Activated T-helper 2 cell treated with anti-CD3 and anti-CD28 coated beads, Interferon-gamma antibody, Interleukin-2, Interleukin-4, amounts not matched to agents 10 μg/mL and 5 μg/mL and 100 μg/mL, durations not matched to agents 14 hours and 24 hours and 36 hours (primary cell): ENCODE data around the gene IQCH. TPM values are rescaled to one million over a fixed set of nuclear protein-coding genes. Genes with fewer than 3 reads are reported as not detected.
"Not testable (repeated sequence)": the region's sequence is repeated elsewhere in the genome, so short reads cannot be mapped to it uniquely, and the experiment has no call there.

Experiments used
- DNase-seq: peaks from one replicate; pipeline ENCODE4 v3.0.0; 2021; ENCODE audit warnings: low spot score
- H3K27ac Mint-ChIP-seq: one replicate; pipeline ENCODE4 v1.8.0; 2021; ENCODE audit warnings: mixed read lengths
- H3K27me3 Mint-ChIP-seq: one replicate; pipeline ENCODE4 v1.8.0; 2021; ENCODE audit warnings: low read depth, mixed read lengths
- H3K36me3 Mint-ChIP-seq: one replicate; pipeline ENCODE4 v1.8.0; 2021; ENCODE audit warnings: low read depth, mixed read lengths
- H3K4me1 Mint-ChIP-seq: one replicate; pipeline ENCODE4 v1.8.0; 2021; ENCODE audit warnings: low read depth, mixed read lengths
- H3K4me3 Mint-ChIP-seq: one replicate; pipeline ENCODE4 v1.8.0; 2021; ENCODE audit warnings: low read depth, mild to moderate bottlenecking, moderate library complexity, mixed read lengths
- H3K9me3 Mint-ChIP-seq: one replicate; pipeline ENCODE4 v1.8.0; 2021; ENCODE audit warnings: mixed read lengths
- intact Hi-C: fragments of 100-400 bp; cut with micrococcal nuclease; formaldehyde crosslinking; loops from one replicate; pipeline ENCODE4 v1.15.1; 2023
- total RNA-seq: library from RNA; stranded (reverse); gene quantifications from 2 replicates; pipeline ENCODE4 v1.2.3, GENCODE V29; 2022

IQCH gene
- total RNA-seq, 1 donor from 2014 or later: 0.68 TPM

- peaks cover 28% of the 10 kb centered on the region for H3K9me3 Mint-ChIP-seq
- no peak overlapping the region for H3K27ac Mint-ChIP-seq
- peaks cover 17% of the 10 kb centered on the region for H3K27me3 Mint-ChIP-seq
- intact Hi-C loops: no loop called here
- no peak for DNase-seq
- no peaks in the 10 kb centered on the region for H3K4me1 Mint-ChIP-seq
- H3K4me3 Mint-ChIP-seq: no peak overlapping the region
- no peaks in the 10 kb centered on the region for H3K36me3 Mint-ChIP-seq
Observed at GRCh38 chr15:67350042-67350441, 95.5 kb downstream of the IQCH start.

GRCh38 chr15:67358391-67358790, 103.8 kb downstream of the IQCH start:
- H3K27ac Mint-ChIP-seq: no peak overlapping the region
- H3K4me3 Mint-ChIP-seq: no peak overlapping the region
- H3K4me1 Mint-ChIP-seq: no peaks in the 10 kb centered on the region
- DNase-seq: no peak
- intact Hi-C loops: no loop called here
- peaks cover 16% of the 10 kb centered on the region for H3K27me3 Mint-ChIP-seq
- no peaks in the 10 kb centered on the region for H3K36me3 Mint-ChIP-seq
- H3K9me3 Mint-ChIP-seq: no peaks in the 10 kb centered on the region

DNA sequence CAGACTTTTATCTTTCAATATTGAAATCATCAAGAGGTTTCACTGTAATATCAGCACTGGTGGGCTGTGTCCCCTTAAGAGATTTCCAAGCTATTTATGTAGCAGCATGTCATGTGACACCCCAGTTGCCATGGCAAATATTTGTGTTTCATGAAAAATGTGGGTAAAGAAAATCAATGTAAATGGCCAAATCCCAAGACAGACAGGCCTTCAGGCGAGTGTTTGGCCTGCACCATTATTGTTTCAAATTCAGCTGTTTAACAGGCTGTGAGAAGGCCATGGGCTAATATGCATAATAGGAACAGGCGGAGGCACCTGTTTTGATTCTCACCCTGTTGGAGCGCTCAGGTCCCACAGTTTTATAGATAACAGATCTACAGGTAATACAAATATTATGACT, 104.2 kb downstream of the IQCH start:
- intact Hi-C loops: no loop called here
- no peak for DNase-seq
- Mint-ChIP-seq H3K27me3 (peaks cover 20% of the 10 kb centered on the region), H3K36me3 (no peaks in the 10 kb centered on the region), H3K4me3 (no peak overlapping the region), H3K9me3 (peaks cover 3% of the 10 kb centered on the region), H3K4me1 (peaks cover 3% of the 10 kb centered on the region), H3K27ac (no peak overlapping the region)

- H3K36me3 Mint-ChIP-seq: no peaks in the 10 kb centered on the region
- intact Hi-C loops: no loop called here
- H3K4me1 Mint-ChIP-seq: peaks cover 5% of the 10 kb centered on the region
- no peak overlapping the region for H3K4me3 Mint-ChIP-seq
- no peak for DNase-seq
- H3K27me3 Mint-ChIP-seq: peaks cover 19% of the 10 kb centered on the region
- H3K9me3 Mint-ChIP-seq: peaks cover 3% of the 10 kb centered on the region
- no peak overlapping the region for H3K27ac Mint-ChIP-seq
Observed at GRCh38 chr15:67359431-67360079, 105.0 kb downstream of the IQCH start.

- Mint-ChIP-seq H3K9me3 (peaks cover 3% of the 10 kb centered on the region), H3K27ac (no peak overlapping the region), H3K36me3 (no peaks in the 10 kb centered on the region), H3K27me3 (peaks cover 17% of the 10 kb centered on the region), H3K4me1 (peaks cover 5% of the 10 kb centered on the region), H3K4me3 (no peak overlapping the region)
- intact Hi-C loops: no loop called here
- no peak for DNase-seq
Observed at GRCh38 chr15:67361100-67361499, 106.5 kb downstream of the IQCH start.

GRCh38 chr15:67363712-67364111, 109.1 kb downstream of the IQCH start:
- intact Hi-C loops, H3K9me3 Mint-ChIP-seq, DNase-seq, H3K36me3 Mint-ChIP-seq, H3K27ac Mint-ChIP-seq, H3K4me3 Mint-ChIP-seq: not testable (repeated sequence)
- Mint-ChIP-seq H3K4me1 (peaks cover 10% of the 10 kb centered on the region), H3K27me3 (peaks cover 28% of the 10 kb centered on the region)

DNA sequence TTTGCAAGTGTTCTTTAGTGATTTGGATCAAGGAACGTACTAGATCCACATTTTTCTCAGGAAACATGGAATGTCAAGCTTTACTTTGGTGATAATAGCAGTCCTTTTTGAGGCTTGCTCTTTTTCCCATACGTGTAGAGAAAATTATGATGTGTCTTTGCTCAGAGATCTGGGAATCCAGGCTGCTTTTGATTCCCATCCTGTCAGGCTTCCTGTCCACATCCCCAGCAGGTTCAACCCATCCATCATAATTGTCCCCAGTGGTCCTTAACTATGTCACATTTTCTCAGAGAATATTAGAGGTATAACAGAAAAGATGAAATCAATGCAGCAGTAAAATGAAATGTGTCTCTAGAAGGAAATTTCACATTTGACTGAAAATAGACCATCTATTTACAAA, 111.4 kb downstream of the IQCH start:
- H3K36me3 Mint-ChIP-seq: no peaks in the 10 kb centered on the region
- peaks cover 10% of the 10 kb centered on the region for H3K4me1 Mint-ChIP-seq
- H3K9me3 Mint-ChIP-seq: peaks cover 3% of the 10 kb centered on the region
- intact Hi-C loops: no loop called here
- peaks cover 39% of the 10 kb centered on the region for H3K27me3 Mint-ChIP-seq
- H3K4me3 Mint-ChIP-seq: no peak overlapping the region
- H3K27ac Mint-ChIP-seq: no peak overlapping the region
- no peak for DNase-seq

DNA sequence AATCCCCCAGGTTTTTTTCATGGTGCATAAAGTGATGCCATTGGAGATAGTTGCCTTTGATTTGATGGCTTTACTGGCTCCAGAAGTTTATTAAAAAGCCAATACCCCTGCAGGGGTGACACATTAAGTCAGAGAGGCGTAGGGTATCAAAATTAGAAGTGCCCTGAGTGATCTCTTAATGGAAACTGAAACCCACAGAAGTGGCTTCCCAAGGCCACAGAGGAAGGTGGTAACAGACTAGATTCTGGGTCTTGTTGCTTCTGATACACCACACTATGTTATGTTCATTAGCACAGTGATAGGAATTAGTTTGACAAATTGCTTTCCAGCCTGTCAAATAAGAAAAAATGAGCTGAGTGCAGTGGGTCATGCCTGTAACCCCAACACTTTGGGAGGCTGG, 112.3 kb downstream of the IQCH start:
- Mint-ChIP-seq H3K4me1 (peaks cover 10% of the 10 kb centered on the region), H3K9me3 (peaks cover 3% of the 10 kb centered on the region), H3K36me3 (no peaks in the 10 kb centered on the region), H3K27me3 (peaks cover 46% of the 10 kb centered on the region), H3K27ac (no peak overlapping the region), H3K4me3 (no peak overlapping the region)
- intact Hi-C loops: no loop called here
- DNase-seq: no peak

DNA sequence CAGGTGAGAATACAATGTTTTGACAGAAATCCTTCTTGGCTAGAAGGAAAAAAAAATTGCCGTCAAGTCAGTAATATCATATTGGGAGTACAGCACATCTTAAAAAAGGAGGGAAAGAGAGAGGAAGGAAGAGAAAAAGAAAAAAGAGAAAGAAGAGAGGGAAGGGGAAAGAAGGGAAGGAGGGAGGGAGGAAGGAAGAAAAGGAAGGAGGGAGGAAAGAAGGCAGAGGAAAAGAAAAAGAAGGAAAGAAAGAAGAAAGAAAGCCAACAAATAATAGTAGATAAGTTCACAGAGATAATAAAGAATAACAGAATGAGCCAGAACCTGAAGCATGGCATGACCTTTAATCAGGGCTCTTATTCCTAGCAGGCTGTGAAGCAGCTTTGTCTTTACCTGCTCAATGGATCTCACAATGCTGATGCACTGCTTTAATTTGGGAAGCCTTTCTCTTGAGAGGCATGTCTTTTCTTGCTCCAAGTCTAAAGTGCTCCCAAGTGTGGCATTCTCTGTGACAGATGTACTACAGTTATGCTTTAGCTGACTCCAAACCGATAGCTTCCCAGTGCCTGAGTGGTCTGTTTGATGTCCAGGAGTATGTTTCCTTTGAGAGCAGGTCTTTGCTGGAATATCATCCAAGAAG, 114.9 kb downstream of the IQCH start:
- no peaks in the 10 kb centered on the region for H3K36me3 Mint-ChIP-seq
- peaks cover 5% of the 10 kb centered on the region for H3K4me1 Mint-ChIP-seq
- H3K9me3 Mint-ChIP-seq: no peaks in the 10 kb centered on the region
- H3K4me3 Mint-ChIP-seq: no peak overlapping the region
- H3K27ac Mint-ChIP-seq: no peak overlapping the region
- intact Hi-C loops: no loop called here
- DNase-seq: no peak
- H3K27me3 Mint-ChIP-seq: peaks cover 46% of the 10 kb centered on the region

DNA sequence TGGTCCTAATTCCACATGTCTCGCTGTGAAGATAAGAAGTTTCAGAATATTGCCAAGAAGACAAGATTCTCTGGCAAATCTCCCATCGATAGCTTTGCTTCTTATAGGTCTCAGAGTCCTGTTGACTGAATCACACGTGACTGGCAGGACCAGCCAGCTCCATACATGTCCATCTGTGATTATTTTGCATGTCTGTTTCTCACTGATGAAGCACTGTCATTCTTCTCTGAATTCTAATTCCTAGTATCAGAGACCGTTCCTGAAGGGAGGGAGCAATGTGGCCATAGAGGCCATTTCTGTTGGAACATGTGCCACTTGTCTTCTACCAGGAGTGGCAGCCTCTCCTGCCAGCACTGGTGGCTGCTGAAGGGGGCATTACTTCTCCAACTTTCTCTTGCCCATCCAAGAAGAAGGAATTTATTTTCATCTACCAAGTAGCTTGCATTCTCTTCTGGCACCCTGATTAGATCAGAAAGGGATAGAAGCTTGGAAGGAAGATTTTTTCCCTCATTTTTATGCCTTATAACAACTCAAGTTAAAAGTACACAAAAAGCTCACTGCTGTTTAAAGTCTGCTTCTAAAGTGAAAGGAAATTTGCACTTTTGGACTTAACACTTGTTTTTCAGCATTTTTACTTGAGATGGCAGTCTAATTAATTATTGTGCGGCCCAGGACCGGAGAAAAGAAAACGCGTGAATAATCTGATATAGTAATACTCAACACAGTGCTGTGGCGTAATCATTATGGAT, 115.8 kb downstream of the IQCH start:
- Mint-ChIP-seq H3K4me1 (peaks cover 5% of the 10 kb centered on the region), H3K4me3 (no peak overlapping the region), H3K27ac (no peak overlapping the region), H3K36me3 (no peaks in the 10 kb centered on the region), H3K9me3 (no peaks in the 10 kb centered on the region), H3K27me3 (peaks cover 46% of the 10 kb centered on the region)
- DNase-seq: no peak
- intact Hi-C loops: no loop called here

GRCh38 chr15:67372543-67372942, 118.0 kb downstream of the IQCH start:
- no peak overlapping the region for H3K27ac Mint-ChIP-seq
- H3K9me3 Mint-ChIP-seq: no peaks in the 10 kb centered on the region
- H3K4me3 Mint-ChIP-seq: no peak overlapping the region
- no peak for DNase-seq
- H3K27me3 Mint-ChIP-seq: peaks cover 31% of the 10 kb centered on the region
- H3K4me1 Mint-ChIP-seq: no peaks in the 10 kb centered on the region
- no peaks in the 10 kb centered on the region for H3K36me3 Mint-ChIP-seq
- intact Hi-C loops: no loop called here

DNA sequence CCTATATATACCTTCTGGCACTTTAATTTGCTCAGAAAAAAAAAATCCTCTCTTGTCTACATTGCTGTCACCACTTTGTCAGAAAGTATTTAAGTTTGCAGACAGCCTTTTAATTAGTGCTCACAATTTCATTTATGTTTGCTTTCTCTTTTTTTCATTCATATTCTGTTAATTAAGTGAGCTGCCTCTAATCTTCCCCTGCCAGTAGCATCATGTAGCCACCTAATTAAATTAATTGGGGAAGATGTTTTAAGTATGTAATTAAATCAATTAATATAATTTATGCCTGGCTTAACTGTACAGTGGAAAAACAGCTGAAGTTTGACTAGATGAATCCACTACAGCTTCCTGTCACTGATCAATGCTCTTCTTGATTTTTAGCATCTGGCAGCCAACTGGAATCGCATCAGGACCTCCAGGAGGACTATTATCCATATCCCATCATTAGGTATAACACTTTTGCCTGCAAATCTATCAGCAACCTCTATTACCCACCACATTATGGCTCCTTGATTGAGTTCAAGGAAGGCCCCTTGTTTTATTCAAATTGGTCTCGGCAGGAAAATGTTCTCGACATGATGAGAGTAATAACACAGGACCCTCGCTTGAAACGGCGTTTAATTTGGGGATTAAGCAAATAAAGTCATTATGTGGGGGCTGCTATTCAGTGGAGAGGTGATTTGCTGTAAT, 118.5 kb downstream of the IQCH start:
- peaks cover 35% of the 10 kb centered on the region for H3K27me3 Mint-ChIP-seq
- no peaks in the 10 kb centered on the region for H3K36me3 Mint-ChIP-seq
- H3K9me3 Mint-ChIP-seq: no peaks in the 10 kb centered on the region
- H3K4me1 Mint-ChIP-seq: no peaks in the 10 kb centered on the region
- H3K4me3 Mint-ChIP-seq: no peak overlapping the region
- DNase-seq: no peak
- H3K27ac Mint-ChIP-seq: no peak overlapping the region
- intact Hi-C loops: no loop called here

DNA sequence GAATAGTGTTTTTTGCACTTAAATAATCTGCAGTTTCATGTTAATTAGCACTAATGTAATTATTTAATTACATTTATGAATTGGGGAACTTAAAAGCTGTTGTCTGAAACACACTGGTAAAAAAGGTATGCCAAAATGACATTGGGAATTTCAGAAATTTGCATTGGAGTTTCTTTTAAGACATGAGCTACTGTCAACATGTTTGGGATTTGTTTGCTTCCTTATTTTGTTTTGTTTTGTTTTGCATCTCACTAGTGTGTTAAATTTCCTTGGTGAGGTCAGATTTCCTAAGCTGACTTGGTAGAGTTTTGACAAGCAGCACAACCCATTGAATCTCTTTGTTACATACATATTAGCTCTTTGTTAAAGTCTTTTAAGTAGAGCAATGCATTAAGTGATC, 119.4 kb downstream of the IQCH start:
- intact Hi-C loops: no loop called here
- Mint-ChIP-seq H3K4me1 (no peaks in the 10 kb centered on the region), H3K9me3 (no peaks in the 10 kb centered on the region), H3K27ac (no peak overlapping the region), H3K36me3 (no peaks in the 10 kb centered on the region), H3K27me3 (peaks cover 35% of the 10 kb centered on the region), H3K4me3 (no peak overlapping the region)
- DNase-seq: no peak
